GM19351 (cell line): Measurements from ENCODE around the gene TBC1D8.

Source experiments
- ATAC-seq: cut with Tn5 transposase; IDR thresholded peaks from one replicate; pipeline ENCODE4 v1.9.1; 2021; ENCODE audit warnings: mild to moderate bottlenecking, moderate library complexity; ENCODE audit not compliant: unreplicated experiment

The TBC1D8 gene

DNA sequence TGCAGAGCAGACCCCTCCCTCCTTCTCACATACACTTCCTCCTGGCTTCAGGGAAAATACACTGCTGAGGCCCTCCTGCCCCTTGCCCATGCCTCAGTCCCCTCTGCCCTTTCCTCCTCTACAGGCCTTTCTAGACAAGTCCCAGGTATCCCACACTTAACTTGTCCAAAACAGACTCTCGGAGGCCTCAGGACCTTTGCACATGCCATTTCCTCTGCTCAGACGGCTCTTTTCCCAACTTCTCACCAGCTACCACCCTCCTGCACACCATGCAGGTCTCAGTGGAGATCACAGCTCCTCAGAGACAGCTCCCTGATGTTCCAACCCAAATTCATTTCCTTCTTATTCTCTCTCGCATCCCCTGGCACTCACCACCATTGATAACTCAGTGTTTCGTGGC lies 11.7 kb downstream of the TBC1D8 start:
- no peak for ATAC-seq

DNA sequence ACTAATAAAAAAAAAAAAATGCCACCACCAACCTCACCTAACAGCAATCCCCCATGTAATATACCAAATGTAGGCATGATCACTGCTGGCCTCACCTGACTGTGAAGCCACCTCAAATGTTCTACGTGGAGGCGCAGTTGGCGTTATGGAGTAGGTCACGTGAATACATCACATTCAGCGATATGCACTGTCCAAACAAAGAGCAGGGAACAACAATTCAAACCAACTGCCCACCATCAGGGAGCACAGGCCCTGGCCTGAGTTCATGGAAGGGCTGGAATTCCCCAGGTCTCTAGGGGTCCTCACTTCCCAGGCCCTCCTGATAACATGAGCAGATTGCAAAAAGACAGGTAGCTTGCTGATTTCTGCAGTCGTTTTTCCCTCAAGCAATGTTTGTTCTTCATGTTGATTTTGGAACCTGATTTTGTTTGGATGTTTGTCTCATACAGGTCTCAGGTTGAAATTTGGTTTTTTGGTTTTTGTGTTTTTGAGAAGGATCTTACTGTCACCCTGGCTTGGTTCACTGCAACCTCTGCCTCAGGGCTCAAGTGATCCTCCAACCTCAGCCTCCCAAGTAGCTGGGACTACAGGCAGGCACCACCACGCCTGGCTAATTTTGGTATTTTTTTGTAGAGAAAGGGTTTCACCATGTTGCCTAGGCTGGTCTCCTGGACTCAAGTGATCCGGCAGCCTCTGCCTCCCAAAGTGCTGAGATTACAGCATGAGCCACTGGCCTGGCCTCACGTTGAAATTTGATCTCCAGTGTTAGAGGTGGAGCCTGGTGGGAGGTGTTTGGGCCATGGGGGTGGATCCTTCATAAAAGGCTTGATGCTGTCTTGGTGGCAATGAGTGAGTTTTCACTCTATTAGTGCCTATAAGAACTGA lies 15.5 kb downstream of the TBC1D8 start:
- ATAC-seq: no peak

- no peak for ATAC-seq
Observed at GRCh38 chr2:101133492-101134100, 17.6 kb downstream of the TBC1D8 start.

DNA sequence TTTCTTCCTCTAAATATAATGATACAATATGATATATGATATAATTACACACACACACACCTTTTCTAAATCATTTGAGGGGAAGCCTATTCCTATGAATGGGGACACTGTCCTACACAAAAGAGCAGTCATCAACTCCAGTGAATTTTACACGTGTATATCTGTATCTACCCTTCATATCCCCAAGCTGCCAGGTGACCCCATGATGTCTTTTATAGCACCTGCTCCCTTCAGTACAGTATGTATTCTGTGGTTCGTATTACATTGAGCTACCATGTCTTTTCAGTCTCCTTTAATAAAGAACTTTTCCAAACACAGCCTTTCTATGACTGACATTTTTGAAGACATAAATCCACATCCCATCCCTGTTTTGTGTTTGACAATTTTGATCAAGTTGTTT lies 19.0 kb downstream of the TBC1D8 start:
- no peak for ATAC-seq

DNA sequence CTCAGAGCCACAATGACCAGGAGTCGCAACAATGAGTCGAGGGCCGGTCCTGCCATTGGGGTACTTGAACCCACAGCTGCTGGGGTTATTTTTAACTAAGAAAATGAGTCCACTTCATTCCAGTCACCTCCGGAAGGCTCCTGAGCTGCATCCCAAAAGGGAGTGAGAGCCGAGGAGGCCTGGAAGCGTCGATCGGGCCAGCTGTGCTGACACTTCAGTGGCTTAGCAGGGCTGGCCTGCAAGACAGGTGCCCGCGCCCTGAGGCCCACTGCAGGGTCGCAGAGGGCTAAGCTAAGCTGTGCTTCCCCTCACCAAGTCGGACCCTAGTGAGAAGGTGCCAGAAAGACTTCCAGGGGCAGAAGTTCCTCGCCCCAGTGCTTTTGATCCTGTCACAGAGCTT lies 21.1 kb downstream of the TBC1D8 start:
- no peak for ATAC-seq

DNA sequence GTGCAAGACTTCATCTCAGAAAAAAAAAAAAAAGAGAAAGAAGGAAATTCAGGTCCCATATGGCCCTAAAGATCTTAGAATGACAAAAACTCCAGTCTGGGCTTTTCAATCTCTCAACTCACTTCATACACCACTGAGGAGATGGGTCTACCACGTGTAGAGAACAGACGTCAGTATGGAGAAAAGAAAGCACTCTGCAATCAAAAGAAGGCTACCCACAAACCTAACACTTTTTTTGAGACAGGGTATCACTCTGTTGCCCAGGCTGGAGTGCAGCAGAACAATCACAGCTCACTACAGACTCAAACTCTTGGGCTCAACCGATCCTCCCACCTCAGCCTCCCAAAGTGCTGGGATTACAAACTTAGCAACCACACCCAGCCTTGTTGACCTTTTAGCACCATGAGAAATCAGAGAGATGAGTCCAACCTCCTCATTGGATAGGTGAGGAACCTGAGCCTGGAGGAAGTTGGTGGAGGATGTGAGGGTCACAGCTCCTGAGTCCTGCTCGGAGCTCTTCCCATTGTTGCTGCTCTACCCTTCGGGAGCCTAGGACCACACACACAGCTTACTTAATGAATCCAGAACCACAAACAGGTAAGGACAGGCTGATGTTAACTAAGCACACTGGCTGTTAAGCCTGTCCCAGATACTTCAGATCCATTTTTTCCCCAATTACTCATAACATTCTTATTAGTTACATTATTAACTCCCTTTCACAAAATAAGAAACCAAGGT lies 23.7 kb downstream of the TBC1D8 start:
- no peak for ATAC-seq

DNA sequence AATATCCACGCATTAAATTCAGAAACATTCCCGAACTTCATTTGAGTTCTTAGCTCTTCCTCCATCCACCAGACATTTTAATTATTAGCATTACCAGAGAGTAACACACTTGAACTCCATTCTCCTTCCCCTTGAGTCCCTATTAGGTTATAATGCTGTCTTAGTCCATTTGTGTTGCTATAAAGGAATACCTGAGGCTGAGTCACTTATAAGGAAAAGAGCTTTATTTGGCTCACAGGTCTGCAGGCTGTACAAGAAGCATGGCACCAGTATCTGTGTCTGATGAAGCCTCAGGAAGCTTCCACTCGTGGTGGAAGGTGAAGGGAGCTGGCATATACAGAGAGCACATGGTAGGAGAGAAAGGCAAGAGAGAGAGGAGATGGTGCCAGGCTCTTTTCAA lies 25.4 kb downstream of the TBC1D8 start:
- ATAC-seq: no peak

DNA sequence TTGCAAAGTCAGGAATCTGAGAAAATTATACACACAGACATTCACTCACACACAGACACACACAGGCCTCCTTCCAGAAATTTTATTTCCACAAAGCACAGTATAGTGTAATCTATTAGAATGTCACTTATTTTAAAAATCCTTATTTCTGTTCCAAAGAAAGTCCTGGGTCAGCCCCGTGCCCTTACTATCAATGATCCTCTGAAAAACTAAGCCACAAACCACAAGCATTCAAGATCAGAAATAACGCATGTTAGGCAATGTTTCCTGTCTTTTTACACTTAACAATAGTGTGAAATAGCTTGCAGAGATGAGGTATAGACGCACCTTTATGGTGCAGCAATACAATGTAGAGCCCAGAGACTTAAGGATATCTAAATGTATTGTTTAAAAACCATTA lies 25.8 kb downstream of the TBC1D8 start:
- no peak for ATAC-seq

- ATAC-seq: no peak
Observed at GRCh38 chr2:101124643-101125366, 26.4 kb downstream of the TBC1D8 start.

GRCh38 chr2:101123795-101124471 lies 27.2 kb downstream of the TBC1D8 start:
- no peak for ATAC-seq

DNA sequence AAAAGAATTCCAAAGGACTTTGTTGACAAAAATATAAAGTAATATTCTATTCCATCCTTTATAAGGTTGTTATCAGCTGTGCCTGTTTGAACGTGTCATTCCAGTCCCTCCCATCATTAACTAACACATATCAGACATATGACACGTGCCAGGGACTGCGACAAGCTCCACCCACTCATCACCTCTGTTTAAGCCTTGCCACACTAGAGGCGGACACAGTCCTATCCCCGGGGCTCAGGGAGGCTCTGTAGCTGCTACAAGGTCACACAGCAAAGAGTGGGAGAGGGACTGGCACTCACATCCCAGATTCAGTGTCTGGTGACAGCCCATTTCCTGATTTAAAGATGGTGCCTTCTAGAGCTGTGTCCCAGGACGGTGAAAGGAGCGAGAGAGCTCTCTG lies 30.0 kb downstream of the TBC1D8 start:
- no peak for ATAC-seq

GRCh38 chr2:101120124-101120996 lies 30.8 kb downstream of the TBC1D8 start:
- no peak for ATAC-seq

- ATAC-seq: no peak
Observed at GRCh38 chr2:101119431-101119830, 31.8 kb downstream of the TBC1D8 start.

DNA sequence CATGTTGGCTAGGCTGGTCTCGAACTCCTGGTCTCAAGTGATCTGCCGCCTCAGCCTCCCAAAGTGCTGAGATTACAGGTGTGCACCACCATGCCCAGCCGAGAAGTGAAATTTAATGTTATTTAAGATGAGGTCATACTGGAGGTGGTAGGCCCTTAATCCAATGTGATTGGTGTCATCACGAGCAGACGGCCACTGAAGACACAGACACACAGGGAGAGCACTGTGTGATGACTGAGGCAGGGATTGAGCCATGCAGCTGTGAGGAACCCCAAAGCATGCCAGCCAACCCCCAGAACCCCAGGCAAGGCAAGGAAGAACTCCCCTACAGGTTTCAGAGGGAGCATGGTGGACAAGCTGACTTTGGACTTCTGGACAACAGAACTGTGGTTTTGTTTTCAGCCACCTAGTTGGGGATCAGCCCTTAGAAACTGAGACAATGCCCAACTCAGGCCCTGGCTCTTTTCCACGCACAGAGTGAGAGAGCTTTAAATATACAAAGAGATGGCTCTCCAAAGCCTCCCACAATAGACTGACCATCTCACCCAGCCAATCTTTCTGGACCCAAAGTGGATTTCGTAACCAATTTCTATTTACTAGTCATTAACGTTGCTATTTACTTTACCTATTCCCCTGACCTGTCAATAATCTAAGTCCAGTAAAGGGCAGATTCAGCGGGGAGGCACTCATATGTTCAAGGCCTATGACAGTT lies 34.2 kb downstream of the TBC1D8 start:
- ATAC-seq: no peak

DNA sequence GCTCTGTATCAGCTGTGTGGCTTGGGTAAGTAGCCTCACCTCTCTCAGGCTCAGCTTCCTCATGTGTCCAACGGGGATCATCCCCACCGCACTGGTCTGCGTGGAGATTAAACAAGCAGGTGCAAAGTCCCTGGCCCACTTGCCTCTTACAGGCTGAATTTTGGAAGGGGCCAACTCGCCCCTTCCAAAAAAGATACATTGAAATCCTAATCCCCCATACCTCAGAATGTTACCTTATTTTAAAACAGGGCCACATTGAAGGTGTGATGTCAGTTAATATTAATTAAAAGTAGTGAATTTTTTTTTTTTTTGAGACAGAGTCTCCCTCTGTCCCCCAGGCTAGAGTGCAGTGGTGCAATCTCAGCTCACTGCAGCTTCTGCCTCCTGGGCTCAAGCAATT lies 34.8 kb downstream of the TBC1D8 start:
- no peak for ATAC-seq

- no peak for ATAC-seq
Observed at GRCh38 chr2:101115664-101116063, 35.5 kb downstream of the TBC1D8 start.

DNA sequence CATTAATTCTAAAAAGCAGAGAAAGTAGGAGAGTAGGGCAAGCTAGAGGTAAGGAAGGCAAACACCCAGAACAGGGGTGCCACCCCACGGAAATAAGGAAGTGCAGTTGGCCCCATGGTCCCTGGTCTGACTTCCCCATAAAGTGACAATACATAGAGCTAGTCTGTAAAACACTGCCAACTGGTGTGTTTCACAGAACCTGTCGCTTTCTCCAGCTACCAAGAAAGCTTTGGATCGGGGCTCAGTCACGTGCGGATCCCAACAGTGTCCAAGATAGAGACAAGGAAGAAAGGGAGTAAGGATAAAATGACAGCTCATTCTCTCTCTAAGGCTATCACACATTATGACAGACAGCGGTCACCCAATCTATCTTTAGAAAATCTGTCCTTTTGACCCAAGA lies 36.4 kb downstream of the TBC1D8 start:
- no peak for ATAC-seq

DNA sequence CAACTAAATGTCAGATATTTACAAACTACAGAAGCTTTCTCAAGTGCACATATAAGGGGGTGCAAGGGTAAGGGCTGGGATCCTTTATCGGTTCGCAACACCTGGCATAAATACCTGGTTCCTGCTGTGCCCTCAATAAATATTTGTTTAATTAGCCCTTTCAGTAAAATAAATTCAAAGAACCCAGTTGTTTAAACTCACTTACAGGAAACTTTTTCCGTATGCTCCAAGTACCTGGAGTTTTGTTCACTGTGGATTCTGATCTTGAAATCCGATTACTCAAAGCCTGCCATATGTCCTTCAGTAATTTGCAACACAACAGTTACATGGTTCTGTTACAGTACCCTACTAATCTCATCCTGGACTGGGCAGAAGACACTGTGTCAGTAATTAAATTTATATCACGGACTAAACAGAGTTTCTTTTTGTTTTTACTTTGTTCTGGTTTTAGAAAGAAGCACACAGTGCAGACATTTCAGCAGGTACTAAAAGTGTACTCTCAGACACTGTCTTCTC lies 36.9 kb downstream of the TBC1D8 start:
- no peak for ATAC-seq
